Measurements from ENCODE around the gene VSIG4.

The VSIG4 gene

DNA sequence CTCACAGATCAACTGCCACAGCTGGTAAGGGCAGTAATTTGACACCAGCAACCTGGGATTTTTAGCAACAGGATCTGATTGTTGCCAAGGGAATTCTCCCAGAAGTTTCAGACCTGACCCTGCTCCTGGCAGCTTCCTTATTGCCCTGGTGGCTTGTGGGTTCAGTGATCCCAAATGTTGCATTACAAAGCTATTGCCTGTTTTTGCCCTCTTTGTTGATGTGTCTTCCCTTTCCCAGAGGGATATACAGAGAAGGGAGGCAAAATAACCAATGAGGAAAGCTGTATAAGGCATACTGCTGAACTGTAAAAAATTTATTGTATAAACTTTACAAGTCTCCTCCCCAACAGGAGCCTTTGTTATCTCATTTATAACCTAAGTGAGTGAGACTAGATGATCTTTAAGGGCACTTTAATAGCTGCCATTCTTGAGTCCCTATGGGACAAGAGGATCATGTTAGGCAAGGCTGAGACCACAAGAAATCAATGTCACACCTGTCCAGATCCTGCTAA, 22.2 kb downstream of the VSIG4 start:
- Histone ChIP-seq H3K27ac (no peak overlapping the region), H3K79me2 (no peaks in the 10 kb centered on the region), H3K4me1 (peaks cover 6% of the 10 kb centered on the region), H3K36me3 (ENCODE audit: control insufficient read depth, insufficient read depth, low read length) (no peaks in the 10 kb centered on the region), H3K9ac (no peak overlapping the region), H3K4me2 (ENCODE audit: low read length) (no peak overlapping the region), H3K9me3 (ENCODE audit: control insufficient read depth, low read length) (no peaks in the 10 kb centered on the region), H2AFZ (peak overlapping the region; percentile 22), H3K4me3 (ENCODE audit: low read depth, low read length) (no peak overlapping the region), H3K27me3 (ENCODE audit: control insufficient read depth, insufficient read depth, low read length) (no peaks in the 10 kb centered on the region)
- TF ChIP-seq, protein P1, sequence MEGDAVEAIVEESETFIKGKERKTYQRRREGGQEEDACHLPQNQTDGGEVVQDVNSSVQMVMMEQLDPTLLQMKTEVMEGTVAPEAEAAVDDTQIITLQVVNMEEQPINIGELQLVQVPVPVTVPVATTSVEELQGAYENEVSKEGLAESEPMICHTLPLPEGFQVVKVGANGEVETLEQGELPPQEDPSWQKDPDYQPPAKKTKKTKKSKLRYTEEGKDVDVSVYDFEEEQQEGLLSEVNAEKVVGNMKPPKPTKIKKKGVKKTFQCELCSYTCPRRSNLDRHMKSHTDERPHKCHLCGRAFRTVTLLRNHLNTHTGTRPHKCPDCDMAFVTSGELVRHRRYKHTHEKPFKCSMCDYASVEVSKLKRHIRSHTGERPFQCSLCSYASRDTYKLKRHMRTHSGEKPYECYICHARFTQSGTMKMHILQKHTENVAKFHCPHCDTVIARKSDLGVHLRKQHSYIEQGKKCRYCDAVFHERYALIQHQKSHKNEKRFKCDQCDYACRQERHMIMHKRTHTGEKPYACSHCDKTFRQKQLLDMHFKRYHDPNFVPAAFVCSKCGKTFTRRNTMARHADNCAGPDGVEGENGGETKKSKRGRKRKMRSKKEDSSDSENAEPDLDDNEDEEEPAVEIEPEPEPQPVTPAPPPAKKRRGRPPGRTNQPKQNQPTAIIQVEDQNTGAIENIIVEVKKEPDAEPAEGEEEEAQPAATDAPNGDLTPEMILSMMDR (IDR thresholded peaks at IDR 0.05): no peak

DNA sequence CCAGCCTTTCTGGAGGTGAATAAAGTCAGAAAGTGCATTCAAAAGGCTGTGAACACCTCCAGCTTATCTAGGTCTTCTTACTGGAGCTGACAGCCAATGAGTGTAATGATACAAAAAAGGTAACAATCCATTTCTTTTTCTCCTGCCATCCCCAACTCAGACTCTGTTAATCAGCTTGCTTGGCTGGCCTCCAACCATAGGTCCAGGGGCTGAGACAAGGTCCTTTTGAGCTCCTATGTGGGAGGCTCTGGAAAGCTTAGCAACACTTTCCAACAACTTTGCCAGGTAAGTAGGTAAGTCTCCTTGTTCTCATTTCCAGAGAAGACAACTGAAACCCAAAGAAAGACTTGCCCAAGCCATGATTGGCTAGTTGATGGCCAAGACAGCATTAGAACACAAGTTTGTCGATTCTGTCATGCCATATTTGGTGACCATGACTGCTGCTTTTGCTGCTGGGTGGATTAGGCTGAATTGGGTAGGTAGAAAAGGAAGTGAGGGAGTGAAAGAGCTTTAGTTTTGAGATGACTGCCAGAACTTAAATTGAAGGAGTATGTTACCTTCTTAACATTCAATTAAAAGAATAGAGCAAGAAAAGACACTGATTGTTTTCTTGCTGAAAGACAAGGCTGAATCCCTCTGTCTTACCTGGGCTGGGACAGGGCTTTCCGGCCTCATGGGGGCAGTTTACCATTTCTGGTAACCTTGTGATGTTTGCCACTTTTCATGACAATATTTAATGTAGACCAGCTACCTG, 22.8 kb downstream of the VSIG4 start:
- no peaks in the 10 kb centered on the region for H3K36me3 ChIP-seq (ENCODE audit: control insufficient read depth, insufficient read depth, low read length)
- H3K9me3 ChIP-seq (ENCODE audit: control insufficient read depth, low read length): no peaks in the 10 kb centered on the region
- no peak overlapping the region for H3K4me3 ChIP-seq (ENCODE audit: low read depth, low read length)
- no peaks in the 10 kb centered on the region for H3K79me2 ChIP-seq
- H3K4me1 ChIP-seq: peaks cover 6% of the 10 kb centered on the region
- no peaks in the 10 kb centered on the region for H3K27me3 ChIP-seq (ENCODE audit: control insufficient read depth, insufficient read depth, low read length)
- H2AFZ ChIP-seq: peak overlapping the region; percentile 22
- no peak overlapping the region for H3K4me2 ChIP-seq (ENCODE audit: low read length)
- TF ChIP-seq, protein P1 (IDR thresholded peaks at IDR 0.05): no peak
- H3K27ac ChIP-seq: peak overlapping the region; percentile 15
- no peak overlapping the region for H3K9ac ChIP-seq

DNA sequence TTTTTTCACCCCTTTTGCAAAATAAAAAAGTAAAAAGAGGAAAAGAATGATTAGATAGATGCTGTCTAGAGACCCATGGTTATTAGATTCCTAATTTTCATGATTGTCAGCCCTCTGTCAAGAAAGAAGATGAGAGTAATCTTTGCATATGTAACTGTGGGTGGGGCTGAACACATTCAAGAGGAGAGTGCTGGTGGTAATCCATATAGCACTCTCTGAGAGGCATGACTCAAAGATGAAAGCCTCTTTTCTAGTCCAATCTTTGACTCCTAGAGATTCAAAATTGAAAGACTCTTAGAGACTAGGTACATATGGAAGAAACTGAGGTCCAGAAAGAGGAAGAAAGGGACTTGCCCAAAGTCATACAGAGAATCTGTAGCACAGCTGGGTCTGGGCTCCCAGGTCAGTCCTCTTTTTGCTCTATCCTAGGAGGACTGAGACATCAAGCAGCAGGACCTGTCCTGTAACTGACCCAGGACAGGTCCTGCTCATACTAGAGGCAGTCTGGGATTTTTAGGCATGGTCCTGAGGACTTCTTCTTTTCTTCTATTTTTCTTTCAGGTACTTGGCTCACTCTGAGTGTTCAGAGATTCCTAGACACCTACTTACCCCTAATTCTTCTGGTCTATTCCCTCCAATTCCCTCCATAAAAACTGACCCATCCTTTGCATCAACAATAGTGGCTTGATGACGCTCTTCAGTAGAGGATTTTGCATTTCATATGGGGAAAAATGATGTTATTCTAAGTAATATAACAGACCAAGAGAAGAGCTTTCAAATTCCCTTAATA, 23.8 kb downstream of the VSIG4 start:
- H3K36me3 ChIP-seq (ENCODE audit: control insufficient read depth, insufficient read depth, low read length): no peaks in the 10 kb centered on the region
- H3K27ac ChIP-seq: no peak overlapping the region
- no peak overlapping the region for H3K4me3 ChIP-seq (ENCODE audit: low read depth, low read length)
- peaks cover 6% of the 10 kb centered on the region for H3K4me1 ChIP-seq
- H3K4me2 ChIP-seq (ENCODE audit: low read length): no peak overlapping the region
- no peak overlapping the region for H2AFZ ChIP-seq
- no peaks in the 10 kb centered on the region for H3K9me3 ChIP-seq (ENCODE audit: control insufficient read depth, low read length)
- no peaks in the 10 kb centered on the region for H3K79me2 ChIP-seq
- no peak overlapping the region for H3K9ac ChIP-seq
- no peaks in the 10 kb centered on the region for H3K27me3 ChIP-seq (ENCODE audit: control insufficient read depth, insufficient read depth, low read length)
- TF ChIP-seq, protein P1 (IDR thresholded peaks at IDR 0.05): no peak

DNA sequence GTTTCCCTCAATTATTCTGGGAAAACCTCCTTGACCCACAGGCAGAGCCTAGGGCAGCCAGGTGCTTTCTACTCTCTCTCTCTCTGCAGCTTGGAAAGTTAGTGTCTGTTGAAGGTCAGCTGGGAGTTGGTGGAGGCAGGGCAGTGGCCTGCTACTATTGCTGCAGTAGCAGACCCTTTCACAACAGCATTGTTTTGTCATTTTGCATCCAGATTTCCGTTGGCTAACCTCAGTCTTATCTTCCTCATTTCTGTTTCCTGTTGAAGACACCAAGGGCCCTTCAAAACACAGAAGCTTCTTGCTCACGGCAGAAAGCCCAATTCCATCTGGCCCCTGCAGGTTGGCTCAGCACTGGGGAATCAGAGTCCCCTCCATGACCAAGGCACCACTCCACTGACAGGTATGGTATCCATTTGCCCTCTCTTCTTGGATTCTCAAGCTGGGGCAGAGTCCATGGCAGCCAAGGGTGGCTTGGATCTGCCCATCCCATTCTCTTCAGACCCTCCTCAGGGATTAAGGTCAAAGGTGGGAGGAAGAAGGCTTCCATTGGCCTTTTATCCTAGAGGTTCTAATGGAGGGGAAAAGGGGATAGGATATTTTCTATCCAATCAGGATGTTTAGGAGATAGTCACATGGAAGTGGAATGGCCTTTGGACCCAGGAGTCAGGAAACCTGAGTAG, 24.6 kb downstream of the VSIG4 start:
- Histone ChIP-seq H3K4me1 (peaks cover 6% of the 10 kb centered on the region), H3K4me2 (ENCODE audit: low read length) (no peak overlapping the region), H2AFZ (no peak overlapping the region), H3K4me3 (ENCODE audit: low read depth, low read length) (no peak overlapping the region), H3K79me2 (no peaks in the 10 kb centered on the region), H3K9ac (no peak overlapping the region), H3K27ac (no peak overlapping the region), H3K27me3 (ENCODE audit: control insufficient read depth, insufficient read depth, low read length) (no peaks in the 10 kb centered on the region), H3K36me3 (ENCODE audit: control insufficient read depth, insufficient read depth, low read length) (no peaks in the 10 kb centered on the region), H3K9me3 (ENCODE audit: control insufficient read depth, low read length) (no peaks in the 10 kb centered on the region)
- TF ChIP-seq, protein P1 (IDR thresholded peaks at IDR 0.05): no peak
